CD4-positive, alpha-beta T cell treated with Interleukin-10 for 1 hour (primary cell): Measurements from ENCODE around the gene ZNF688.
"Not testable (repeated sequence)": the region's sequence is repeated elsewhere in the genome, so short reads cannot be mapped to it uniquely, and the experiment has no call there.

Source experiments
- DNase-seq: peaks from one replicate; pipeline ENCODE4 v3.0.0-alpha.2; 2020

ZNF688 gene

DNA sequence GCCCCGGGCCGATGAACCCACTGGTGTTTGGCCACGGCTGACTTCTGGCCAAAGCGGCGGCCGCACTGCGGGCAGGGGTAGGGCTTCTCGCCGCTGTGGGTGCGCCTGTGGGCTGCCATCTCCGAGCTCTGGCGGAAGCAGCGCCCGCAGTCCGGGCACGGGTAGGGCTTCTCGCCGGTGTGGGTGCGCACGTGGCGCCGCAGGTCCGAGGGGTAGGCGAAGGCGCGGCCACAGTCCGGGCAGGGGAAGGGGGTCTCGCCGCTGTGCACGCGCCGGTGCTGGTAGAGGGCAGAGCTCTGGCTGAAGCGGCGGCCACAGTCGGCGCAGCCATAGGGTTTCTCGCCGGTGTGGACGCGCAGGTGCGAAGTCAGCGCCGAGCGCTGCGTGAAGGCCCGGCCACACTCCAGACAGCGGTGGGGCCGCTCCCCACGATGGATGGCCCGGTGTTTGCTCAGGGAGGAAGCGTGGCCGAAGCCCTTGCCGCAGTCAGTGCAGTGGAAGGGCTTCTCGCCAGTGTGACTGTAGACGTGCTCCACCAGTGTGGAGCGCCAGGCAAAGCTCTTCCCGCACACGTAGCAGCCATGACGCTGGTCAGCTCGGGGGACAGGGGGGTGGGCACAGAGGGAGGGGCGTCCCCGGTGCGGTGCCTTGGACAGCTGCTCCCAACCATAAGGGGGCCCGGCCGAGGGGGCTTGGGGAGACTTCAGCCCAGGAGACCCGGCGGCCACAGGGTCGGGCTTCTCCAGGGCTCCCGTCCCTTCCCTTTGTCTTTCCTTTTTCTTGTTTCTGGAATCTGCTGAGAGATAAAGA is 16.0 kb downstream of the ZNF688 start:
- no peak for DNase-seq

DNA sequence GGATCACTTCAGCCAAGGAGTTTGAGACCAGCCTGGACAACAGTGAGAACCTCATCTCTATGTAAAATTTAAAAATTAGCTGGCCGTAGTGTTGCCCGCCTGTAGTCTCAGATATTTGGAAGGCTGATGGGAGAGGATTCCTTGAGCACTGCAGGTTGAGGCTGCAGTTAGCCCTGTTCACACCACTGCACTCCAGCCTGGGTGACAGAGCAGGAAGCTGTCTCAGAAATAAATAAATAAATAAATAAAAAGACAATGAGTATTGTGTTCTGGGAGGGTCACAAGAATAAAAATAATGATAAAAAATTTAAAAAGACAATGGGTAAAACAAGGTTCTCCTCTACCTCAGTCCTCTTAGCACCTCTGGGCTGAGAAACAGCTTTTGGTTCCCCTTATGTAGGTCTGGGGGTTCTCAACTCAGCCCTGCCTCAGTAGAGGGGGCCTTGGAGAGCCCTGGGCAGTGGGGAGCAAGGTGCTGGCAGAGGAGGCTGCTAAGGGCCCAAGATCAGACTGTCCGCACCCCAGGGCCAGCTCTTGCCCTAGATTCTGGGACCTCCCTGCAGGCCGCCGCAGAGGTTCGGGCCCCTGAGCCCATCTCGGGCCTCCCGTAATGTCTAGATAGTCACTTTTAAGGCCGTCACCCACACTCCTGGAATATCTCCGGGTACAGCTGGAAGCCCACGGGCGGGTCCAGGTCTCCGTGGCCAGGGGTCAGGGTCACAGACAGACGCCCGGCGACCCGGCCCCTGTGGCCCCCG is 16.8 kb downstream of the ZNF688 start:
- no peak for DNase-seq

DNA sequence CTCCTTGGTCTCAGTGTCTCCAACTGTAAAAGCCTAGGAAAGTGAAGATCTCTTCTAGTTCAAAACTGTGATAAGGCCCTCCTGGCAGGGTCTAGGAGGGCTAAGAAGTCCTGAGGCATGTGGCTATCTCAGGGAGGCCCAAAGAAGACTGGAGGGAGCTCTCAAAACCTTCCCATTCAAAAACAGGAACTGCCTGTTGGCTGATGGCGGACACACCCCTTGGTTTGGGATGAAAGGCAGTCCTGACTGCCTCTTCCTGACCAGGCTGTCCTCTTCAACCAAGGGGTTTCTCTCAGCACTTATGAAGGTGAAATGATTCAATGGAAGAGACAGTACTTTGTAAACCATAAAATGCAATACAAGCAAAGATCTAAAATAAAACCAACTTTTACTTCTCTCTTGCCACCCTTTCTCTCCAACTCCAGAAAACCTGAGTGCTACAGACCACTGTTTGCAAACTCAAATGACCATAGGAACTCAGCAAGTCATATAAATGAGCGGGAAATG is 18.1 kb downstream of the ZNF688 start:
- DNase-seq = no peak

DNA sequence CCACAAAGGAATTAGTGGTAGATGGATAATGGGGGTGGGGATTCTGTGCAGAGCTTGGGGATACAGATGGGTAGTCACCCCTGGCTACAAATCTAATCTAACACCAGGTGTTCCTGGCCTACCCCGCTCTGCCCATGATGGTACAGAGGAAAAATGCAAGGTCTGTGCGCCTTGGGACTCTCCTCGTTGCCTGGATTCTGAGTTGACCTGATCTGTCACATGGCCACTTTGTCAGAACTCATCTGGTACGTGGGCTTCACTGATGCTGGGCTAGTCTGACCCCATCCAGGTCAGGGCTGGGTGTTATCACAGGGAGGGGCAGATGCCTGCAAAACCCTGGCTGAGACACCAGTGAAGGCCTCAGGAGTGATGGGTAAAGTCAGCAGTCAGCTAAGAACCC is 18.6 kb downstream of the ZNF688 start:
- no peak for DNase-seq

DNA sequence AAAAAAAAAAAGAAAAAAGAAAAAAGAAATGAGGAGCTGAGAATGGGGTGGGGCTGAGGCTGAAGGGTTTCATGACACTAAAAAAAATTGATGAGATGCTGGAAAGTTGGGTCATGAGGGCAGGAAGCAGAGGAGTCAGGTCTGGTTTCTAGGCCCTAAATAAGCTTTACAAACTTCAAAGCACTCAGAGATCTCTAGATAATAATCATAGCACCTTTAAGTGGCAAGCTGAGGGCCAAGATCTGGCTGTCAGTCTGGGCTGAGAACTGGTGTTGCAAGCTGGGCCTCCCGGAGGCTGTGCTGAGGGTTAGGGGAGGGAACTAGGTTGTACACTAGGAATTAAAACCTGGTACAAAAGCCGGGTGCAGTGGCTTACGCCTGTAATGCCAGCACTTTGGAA is 19.7 kb downstream of the ZNF688 start:
- DNase-seq = peak; percentile 85

DNA sequence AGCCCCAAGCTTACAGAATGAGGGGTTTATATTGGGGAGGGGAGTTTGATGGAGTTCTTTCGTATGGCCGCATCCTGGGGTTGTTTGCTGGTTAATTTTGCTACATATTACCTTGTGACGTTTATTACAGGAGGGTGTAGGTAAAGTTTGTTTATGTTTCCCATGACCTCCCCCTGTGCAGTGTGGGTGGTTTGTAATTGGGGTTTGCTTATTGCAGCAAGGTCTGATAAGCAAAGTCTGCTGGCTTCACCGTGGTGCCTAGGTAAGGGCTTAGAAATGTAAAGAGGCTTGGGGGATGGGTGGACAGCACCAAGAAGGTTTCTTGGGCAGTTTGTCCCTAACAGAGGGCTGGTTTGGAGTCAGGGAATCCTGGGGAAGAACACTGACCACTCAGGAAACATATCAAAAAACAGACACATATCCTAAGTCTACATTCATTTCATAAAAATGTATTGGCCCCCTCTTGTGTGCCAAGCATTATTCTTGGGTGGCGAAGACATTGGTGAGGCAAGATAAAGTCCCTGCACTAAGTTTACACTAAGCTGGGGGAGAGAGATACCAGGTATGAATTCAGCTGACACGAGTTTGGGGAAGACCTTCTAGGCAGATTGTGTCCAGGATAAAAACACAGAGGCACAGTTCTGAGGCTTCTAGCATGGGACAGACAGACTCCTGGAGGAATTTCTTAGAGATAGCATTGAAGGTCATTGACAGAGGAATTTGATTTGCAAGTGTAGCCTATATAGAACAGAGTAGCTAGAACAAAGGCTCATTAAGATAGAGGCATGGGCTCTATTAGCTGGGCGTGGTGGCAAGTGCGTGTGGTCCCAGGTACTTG is 22.9 kb downstream of the ZNF688 start:
- DNase-seq = no peak

DNA sequence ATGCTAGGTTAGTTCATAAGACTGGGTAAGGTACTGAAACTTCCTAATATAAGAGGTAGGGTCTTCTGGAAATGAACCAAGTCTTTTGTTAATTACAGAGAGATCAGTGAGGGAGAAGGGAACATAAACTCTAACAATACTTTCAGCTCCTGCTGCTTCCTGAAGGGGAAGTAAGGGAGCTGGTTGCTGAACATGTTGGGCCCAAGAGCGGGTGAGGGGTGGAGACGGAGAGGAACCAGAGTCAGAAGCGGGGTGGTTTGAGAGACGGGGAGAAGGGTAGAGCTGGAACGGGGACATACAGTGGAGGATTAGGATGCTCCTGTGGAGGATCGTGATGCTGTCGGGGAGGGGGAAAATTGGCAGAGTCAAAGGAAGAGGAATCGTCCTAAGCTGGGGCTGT is 25.4 kb downstream of the ZNF688 start:
- no peak for DNase-seq

DNA sequence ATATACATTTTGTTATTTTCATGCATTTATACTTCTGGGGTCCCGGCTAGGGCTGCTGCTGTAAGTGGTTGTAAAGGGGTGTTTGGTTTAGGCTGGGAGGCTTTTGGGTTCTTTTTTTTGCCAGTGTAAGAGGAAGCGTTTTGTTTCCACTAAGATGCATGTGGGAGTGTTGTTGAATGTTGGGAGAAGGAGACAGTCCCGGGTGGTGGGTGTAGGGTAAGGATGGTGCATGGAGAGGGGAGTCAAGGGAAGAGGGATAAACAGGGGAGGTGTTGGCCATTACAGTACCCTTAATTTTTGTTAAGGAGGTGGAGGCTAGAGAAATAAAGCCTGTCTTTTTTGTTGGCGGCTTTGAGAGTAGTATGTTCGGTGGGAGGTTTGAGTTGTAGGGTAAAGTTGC is 28.4 kb downstream of the ZNF688 start:
- no peak for DNase-seq

DNA sequence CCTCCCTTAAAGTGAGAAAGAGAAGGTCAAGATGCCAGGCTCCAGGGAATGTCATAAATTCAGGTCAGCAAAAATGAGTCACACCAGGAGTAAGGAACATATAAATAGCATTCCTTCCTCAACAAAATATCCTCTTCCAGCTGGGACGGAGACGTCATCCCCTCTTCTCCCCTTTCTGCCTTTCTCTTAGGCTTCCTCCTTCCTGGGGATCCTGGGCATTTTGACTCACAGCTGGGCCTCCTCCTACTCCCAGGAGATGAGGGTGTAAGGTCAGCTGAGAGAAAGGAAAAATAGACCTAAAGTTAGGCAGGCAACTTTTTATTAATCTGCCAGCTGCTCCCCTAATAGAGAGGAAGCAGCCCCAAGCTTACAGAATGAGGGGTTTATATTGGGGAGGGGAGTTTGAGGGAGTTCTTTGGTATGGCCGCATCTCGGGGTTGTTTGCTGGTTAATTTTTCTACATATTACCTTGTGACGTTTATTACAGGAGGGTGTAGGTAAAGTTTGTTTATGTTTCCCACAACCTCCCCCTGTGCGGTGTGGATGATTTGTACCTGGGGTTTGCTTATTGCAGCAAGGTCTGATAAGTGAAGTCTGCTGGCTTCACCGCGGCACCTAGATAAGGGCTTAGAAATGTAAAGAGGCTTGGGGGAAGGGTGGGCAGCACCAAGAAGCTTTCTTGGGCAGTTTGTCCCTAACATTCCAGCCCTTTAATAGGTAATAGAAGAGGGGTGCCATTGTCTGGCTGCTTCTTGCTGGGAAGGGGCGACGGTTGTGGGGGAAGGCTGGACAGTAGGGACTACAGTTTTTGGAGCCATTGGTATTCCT is 29.8 kb downstream of the ZNF688 start:
- no peak for DNase-seq

DNA sequence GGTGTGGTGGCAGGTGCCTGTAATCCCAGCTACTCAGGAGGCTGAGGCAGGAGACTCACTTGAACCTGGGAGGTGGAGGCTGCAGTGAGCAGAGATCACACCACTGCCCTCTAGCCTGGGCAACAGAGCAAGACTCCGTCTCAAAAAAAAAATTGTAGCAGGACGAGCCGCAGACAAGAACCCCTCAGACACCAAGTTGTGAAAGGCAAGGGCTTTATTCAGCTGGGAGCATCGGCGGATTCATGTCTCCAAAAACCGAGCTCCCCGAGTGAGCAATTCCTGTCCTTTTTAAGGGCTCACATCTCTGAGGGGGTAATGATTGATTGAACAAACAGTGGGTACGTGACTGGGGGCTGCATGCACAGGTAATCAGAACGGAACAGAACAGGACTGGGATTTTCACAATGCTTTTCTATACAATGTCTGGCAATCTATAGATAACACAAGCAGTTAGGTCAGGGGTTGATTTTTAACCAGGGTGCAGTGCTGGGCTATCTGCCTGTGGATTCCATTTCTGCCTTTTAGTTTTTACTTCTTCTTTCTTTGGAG is 30.5 kb downstream of the ZNF688 start:
- not testable (repeated sequence) for DNase-seq

DNA sequence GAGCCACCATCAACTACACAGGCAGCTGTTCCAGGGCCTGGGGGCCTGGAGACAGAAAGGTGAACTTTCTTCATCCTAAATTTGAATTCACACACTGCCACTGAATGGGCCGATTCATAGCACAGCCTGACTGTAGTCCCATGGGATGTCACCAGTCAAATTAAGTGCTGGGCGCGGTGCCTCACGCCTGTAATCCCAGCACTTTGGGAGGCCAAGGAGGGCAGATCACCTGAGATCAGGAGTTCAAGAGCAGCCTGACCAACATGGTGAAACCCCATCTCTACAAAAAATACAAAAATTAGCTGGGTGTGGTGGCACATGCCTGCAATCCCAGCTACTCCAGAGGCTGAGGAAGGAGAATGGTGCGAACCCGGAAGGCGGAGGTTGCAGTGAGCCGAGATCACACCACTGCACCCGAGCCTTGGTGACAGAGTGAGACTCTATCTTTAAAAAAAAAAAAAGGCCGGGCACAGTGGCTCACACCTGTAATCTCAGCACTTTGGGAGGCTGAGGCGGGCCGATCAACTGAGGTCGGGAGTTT is 31.5 kb downstream of the ZNF688 start:
- DNase-seq = not testable (repeated sequence)

DNA sequence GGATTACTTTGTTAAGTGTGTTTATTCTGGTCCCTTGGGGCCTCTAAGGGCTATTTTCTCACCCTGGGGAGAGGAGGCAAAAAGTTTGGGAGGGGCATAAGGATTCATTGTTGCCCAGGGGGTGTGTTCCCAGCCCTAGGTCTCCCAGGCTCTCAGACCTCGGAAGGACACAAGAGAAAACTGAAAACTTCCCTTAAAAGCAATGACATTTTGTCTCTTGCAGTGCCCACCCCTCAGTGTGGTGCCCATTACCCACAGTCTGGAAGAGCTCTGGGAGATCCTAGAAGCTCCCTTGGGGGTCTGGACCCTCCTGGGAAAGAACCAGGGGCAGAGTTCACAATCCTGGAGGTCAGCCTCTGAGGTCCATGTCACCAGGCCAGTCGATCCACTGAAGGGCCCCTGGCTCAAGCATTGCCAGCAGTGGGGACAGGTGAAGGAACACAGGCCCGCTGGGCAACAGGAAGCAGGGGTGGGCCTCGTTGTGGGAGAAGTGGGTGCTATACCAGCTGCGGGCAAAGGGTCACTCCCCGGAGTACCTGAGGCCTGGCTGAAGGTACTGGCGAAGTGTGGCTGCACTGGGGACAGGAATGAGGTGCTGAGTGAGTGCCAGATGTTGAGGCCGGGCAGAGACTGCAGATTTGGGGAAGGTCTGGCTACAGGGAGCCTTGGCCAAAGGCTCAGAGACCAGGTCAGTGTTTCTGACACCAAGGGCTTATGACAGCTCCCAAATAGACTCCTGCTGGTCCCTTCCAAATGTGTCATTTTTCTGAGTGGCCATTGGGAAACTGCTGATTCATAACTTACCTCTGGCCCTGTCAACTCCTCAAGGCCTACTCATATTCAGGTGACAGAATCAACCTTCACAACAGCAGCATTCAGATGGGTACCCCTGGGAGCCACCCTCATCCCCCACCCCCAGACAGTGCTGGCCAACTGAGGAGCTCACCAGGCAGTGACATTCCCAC is 32.2 kb downstream of the ZNF688 start:
- no peak for DNase-seq

DNA sequence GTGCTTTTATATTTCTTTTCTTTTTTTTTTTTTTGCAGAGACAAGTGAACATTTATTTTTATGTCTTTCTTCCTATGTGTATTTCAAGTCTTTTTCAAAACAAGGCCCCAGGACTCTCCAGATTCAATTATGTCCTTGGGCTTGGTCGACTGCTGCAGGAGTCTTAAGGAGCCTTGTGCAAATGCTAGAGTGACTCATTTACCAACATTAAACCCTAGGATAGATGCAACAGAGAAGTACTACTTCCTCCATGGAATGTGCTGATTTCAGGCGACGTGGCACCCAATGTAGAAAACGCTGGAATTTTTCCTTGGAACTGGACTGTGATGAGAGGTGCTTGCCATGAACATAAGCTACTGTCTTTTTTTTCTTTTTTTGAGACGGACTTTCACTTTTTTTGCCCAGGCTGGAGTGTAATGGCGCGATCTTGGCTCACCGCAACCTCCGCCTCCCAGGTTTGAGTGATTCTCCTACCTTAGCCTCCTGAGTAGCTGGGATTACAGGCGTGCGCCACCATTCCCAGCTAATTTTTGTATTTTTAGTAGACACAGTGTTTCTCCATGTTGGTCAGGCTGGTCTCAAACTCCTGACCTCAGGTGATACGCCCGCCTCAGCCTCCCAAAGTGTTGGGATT is 35.0 kb downstream of the ZNF688 start:
- DNase-seq = not testable (repeated sequence)

DNA sequence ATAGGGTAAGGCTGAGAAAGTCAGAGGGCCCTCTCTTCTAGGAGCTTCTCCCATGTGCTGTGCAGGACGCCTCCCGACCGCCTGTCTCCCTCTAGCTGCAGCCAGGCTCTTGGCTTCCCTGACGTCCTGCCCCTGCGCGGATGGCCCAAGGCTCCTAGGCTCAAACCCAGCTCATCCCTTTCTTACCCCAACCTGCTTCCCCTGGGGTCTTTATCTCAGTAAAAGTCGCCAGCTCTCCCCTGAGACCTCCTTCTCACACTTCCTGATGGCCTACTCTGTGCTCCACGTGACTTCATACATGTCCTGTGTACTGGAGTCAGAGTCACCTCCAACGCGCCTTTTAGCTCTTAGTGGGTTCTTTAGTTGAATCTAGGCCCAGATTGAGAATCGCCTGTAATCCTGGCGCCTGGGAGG is 35.7 kb downstream of the ZNF688 start:
- peak; percentile 67 for DNase-seq

DNA sequence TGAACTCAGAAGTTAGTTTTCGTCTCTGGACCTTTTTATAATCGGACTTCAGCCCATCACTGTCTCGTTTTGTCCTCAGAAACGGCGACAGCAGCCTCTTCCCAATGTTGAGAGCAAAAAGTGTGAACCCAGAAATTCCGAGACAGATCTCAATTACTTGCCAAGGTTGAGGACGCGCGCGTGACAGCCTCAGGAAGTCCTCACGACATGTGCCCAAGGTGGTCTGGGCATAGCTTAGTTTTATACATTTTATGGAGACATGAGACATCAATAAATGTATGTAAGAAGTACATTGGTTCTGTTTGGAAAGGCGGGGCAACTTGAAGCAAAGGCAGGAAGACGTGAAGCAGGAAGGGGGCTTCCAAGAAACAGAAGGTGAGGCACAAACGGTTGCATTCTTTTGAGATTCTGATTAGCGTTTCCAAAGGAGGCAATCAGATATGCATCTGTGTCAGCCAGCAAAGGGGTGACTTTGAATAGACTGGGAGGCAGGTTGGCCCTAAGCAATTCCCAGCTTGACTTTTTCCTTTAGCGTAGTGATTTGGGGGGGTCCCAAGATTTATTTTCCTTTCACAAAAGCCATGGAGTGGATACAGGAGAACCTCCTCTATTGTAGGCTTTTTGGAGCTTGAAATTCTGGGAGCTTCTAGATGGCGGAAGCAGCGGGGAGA is 36.3 kb downstream of the ZNF688 start:
- peak; percentile 54 for DNase-seq

DNA sequence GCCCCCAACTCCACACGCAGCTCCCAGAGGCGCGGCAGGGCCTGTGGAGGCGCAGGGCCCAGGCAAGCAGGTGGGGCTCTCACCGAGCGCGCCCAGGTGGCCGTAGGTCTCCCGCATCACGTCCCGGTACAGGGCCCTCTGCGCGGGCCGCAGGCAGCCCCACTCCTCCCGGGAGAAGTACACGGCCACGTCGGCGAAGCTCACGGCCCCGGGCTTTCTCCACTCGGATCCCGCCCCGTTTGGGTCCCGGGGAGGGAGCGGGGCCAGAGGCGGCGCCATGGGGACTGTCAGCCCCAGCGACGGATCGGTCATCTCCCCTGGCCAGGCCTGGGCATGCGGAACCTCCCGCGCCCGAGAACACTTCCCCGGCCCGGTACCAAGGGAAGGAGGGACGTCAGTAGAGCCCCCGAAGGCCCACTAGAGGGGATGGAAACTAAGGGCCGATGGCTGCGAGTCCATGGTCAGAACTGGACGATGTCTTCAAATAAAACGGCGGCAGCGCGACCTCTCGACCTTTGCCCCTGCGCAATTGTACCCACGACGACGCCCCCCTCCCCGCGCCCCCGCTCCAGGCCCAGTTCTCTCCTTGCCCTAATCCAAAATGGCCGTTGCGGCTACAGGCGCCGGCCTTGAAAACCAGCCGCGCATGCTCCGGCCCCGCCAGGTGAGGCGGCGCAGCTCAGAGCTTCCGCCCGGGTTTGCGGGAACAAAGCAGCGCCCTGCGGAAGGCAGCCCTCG is 37.0 kb downstream of the ZNF688 start, which contains the start of gene ZNF747:
ZNF747 (minus strand) TSS at position 491 of the 738 bp plus-strand sequence; CDS start at position 312, 179 bp downstream.
- DNase-seq = peak; percentile 94

DNA sequence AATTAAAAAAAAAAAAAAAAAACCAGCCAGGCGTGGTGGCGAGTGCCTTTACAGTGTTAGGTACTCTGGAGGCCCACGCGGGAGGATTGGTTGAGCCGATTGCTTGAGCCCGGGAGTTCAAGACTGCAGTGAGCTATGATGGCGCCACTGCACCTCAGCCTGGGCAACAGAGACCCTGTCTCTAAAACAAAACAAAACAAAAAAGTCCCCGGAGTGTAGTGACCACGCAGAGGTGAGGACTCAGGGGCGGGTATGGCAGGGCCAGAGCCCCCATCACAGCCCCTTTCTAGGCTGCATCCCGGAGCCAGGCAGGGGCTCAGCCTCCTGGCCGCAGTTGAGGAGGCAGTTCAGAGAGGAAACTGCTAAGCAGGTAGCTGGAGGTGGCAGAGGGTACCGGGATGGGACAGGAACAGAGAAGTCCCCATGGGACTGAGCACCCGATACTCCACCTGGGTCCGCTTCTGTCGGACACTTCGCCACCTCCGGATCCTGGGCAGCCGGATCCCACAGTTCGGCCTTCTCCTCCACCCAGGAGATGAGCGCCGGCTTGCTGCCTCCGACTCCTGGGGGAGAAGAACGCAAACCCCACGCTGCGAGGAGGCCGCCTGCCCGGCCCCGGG is 37.7 kb downstream of the ZNF688 start:
- peak; percentile 23 for DNase-seq

DNA sequence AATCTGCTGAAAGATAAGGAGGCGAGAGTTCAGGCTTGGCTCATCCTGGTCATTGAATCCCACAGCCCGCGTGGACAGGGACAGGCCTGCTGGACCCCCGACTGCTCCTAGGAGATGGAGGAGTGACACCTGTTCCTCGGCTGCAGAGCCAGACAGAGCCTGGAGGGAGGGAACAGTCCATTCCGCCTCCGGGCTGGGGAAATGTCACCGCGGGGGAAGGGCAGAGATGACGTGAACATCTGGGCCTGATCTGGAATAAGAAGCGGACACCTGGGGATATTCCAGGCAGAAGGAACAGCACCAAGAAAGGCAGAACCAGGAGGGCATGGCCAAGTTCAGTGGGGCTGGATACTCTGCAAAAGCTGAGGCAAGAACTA is 38.4 kb downstream of the ZNF688 start:
- no peak for DNase-seq
